Suprapubic skin (tissue), 4 donors: ENCODE results near the gene TNRC6B. TPM values are rescaled to one million over a fixed set of nuclear protein-coding genes. Genes with fewer than 3 reads are reported as not detected.
"Not testable (repeated sequence)": the region's sequence is repeated elsewhere in the genome, so short reads cannot be mapped to it uniquely, and the experiment has no call there.

Source experiments
- DNase-seq, 2 donors: peaks; one replicate each; pipeline ENCODE4 v3.0.0-alpha.2; 2019; ENCODE audit warnings: low spot score in 2 of 2
- H3K27ac ChIP-seq: fragments of 200-600 bp; sonication (generic); one replicate; pipeline ENCODE4 v1.5.1; 2019
- H3K27me3 ChIP-seq: fragments of 200-600 bp; sonication (generic); one replicate; pipeline ENCODE4 v1.5.1; 2019
- H3K36me3 ChIP-seq: fragments of 200-600 bp; sonication (generic); one replicate; pipeline ENCODE4 v1.5.1; 2019
- H3K4me1 ChIP-seq: fragments of 200-600 bp; sonication (generic); one replicate; pipeline ENCODE4 v1.5.1; 2019
- H3K4me3 ChIP-seq: fragments of 200-600 bp; sonication (generic); one replicate; pipeline ENCODE4 v1.5.1; 2019; ENCODE audit warnings: mild to moderate bottlenecking
- H3K9me3 ChIP-seq: fragments of 200-600 bp; sonication (generic); one replicate; pipeline ENCODE4 v1.5.1; 2019
- CTCF ChIP-seq, 2 donors: fragments of 200-600 bp in 1 of 2; fragments of 450-650 bp in 1 of 2; sonication (generic) in 1 of 2; IDR thresholded peaks; one replicate each; pipeline ENCODE4 v1.5.1; 2016 to 2019; ENCODE audit warnings: antibody characterized with exemption in 2 of 2, mild to moderate bottlenecking in 1 of 2, moderate library complexity in 1 of 2
- EP300 ChIP-seq: sonication (generic); formaldehyde crosslinking; IDR thresholded peaks from one replicate; pipeline ENCODE4 v1.6.1; 2017; ENCODE audit warnings: antibody characterized with exemption
- POLR2A ChIP-seq, 2 donors: fragments of 450-650 bp; IDR thresholded peaks; one replicate each; pipeline ENCODE4 v1.6.1; 2017; ENCODE audit warnings: antibody characterized with exemption in 2 of 2, mild to moderate bottlenecking in 2 of 2, moderate library complexity in 2 of 2
- POLR2AphosphoS5 ChIP-seq, 3 donors: sonication (generic); formaldehyde crosslinking; IDR thresholded peaks; one replicate each; pipeline ENCODE4 v1.6.1; 2017; ENCODE audit warnings: antibody characterized with exemption in 3 of 3
- WGBS: methylation state at CpG from one replicate; pipeline ENCODE4 v1.1.5; 2018; 5-methylcytosine and 5-hydroxymethylcytosine counted together
- total RNA-seq, 4 donors: library from RNA; depleted of rRNA; stranded (reverse); fragments of >200 nt; gene quantifications; one replicate each; pipeline ENCODE4 v1.1.0, GENCODE V29; 2016

Gene TNRC6B
- total RNA-seq, 4 donors from 2014 or later = 44.2 to 179 (median 55.5) TPM

- WGBS = 87% methylated on average over 6 of the region's 6 CpGs
- no peaks in the 10 kb centered on the region for H3K9me3 ChIP-seq
- H3K27me3 ChIP-seq = no peaks in the 10 kb centered on the region
- peaks cover 56% of the 10 kb centered on the region for H3K4me1 ChIP-seq
- DNase-seq = no peak
- H3K27ac ChIP-seq = no peak overlapping the region
- no peak overlapping the region for H3K4me3 ChIP-seq
- TF ChIP-seq EP300 = no peak
- no peak for TF ChIP-seq CTCF (IDR thresholded peaks at IDR 0.05)
- TF ChIP-seq POLR2AphosphoS5 (IDR thresholded peaks at IDR 0.05) = no peak
- no peak for TF ChIP-seq POLR2A (IDR thresholded peaks at IDR 0.05)
- H3K36me3 ChIP-seq = no peaks in the 10 kb centered on the region
Observed at GRCh38 chr22:40218723-40219294, 41.1 kb downstream of the TNRC6B start.

GRCh38 chr22:40220316-40221054 lies 42.8 kb downstream of the TNRC6B start:
- H3K4me3 ChIP-seq = no peak overlapping the region
- 33% methylated on average over 8 of the region's 8 CpGs for WGBS

GRCh38 chr22:40221055-40221414 lies 43.3 kb downstream of the TNRC6B start:
- no peak overlapping the region for H3K4me3 ChIP-seq

More at GRCh38 chr22:40220316-40221054, 42.8 kb downstream of the TNRC6B start:
- DNase-seq = no peak
- TF ChIP-seq CTCF (IDR thresholded peaks at IDR 0.05) = no peak
- no peak for TF ChIP-seq POLR2A (IDR thresholded peaks at IDR 0.05)
- TF ChIP-seq POLR2AphosphoS5 (IDR thresholded peaks at IDR 0.05) = no peak
- no peak for TF ChIP-seq EP300
- H3K9me3 ChIP-seq = no peaks in the 10 kb centered on the region
- no peaks in the 10 kb centered on the region for H3K36me3 ChIP-seq
- peak overlapping the region; percentile 59 for H3K27ac ChIP-seq
- H3K27me3 ChIP-seq = no peaks in the 10 kb centered on the region
- H3K4me1 ChIP-seq = peaks cover 50% of the 10 kb centered on the region

GRCh38 chr22:40222979-40223378 lies 45.3 kb downstream of the TNRC6B start:
- not testable (repeated sequence) for H3K27me3 ChIP-seq, H3K9me3 ChIP-seq, H3K27ac ChIP-seq, H3K4me3 ChIP-seq, H3K36me3 ChIP-seq, DNase-seq
- peaks cover 34% of the 10 kb centered on the region for H3K4me1 ChIP-seq
- WGBS = 75% methylated on average over 8 of the region's 8 CpGs

More at GRCh38 chr22:40221055-40221414, 43.3 kb downstream of the TNRC6B start:
- no peak for DNase-seq
- no peaks in the 10 kb centered on the region for H3K9me3 ChIP-seq
- TF ChIP-seq POLR2A (IDR thresholded peaks at IDR 0.05) = no peak
- no peak for TF ChIP-seq POLR2AphosphoS5 (IDR thresholded peaks at IDR 0.05)
- no peak for TF ChIP-seq CTCF (IDR thresholded peaks at IDR 0.05)
- no peak for TF ChIP-seq EP300
- peaks cover 45% of the 10 kb centered on the region for H3K4me1 ChIP-seq
- no peaks in the 10 kb centered on the region for H3K27me3 ChIP-seq
- peak overlapping the region; percentile 59 for H3K27ac ChIP-seq
- H3K36me3 ChIP-seq = no peaks in the 10 kb centered on the region
- WGBS = 62% methylated on average over 5 of the region's 5 CpGs

- H3K4me1 ChIP-seq = peaks cover 28% of the 10 kb centered on the region
- no peak overlapping the region for H3K4me3 ChIP-seq
- DNase-seq = no peak
- 73% methylated on average over 6 of the region's 6 CpGs for WGBS
- H3K9me3 ChIP-seq = no peaks in the 10 kb centered on the region
- H3K36me3 ChIP-seq = no peaks in the 10 kb centered on the region
- no peak for TF ChIP-seq CTCF (IDR thresholded peaks at IDR 0.05)
- TF ChIP-seq POLR2AphosphoS5 (IDR thresholded peaks at IDR 0.05) = no peak
- no peak for TF ChIP-seq EP300
- H3K27me3 ChIP-seq = no peaks in the 10 kb centered on the region
- no peak overlapping the region for H3K27ac ChIP-seq
Observed at GRCh38 chr22:40224702-40225101, 47.0 kb downstream of the TNRC6B start.
